ENCODE measurements around the gene HCN3.

GRCh38 chr1:155267373-155267772 lies 9.9 kb upstream of the HCN3 start:
- TF ChIP-seq ZNF281 (CRISPR knock-in tag; IDR thresholded peaks at IDR 0.05) (no peak), CTCF (IDR thresholded peaks at IDR 0.05) (no peak), CREM (CRISPR knock-in tag; IDR thresholded peaks at IDR 0.05) (no peak), CBFB (CRISPR knock-in tag; IDR thresholded peaks at IDR 0.05; ENCODE audit: low read depth) (no peak), ATF1 (CRISPR knock-in tag; IDR thresholded peaks at IDR 0.05) (no peak), NR3C1 (CRISPR knock-in tag; conservative IDR thresholded peaks at IDR 0.05; ENCODE audit: low read depth) (no peak), MAX (CRISPR knock-in tag; IDR thresholded peaks at IDR 0.05) (no peak), IRF1 (CRISPR knock-in tag; IDR thresholded peaks at IDR 0.05) (no peak), FOXK1 (CRISPR knock-in tag; IDR thresholded peaks at IDR 0.05) (no peak)
